AG04449 (cell line): ENCODE results near the gene ATP6V1C2.

Experiments used
- CTCF ChIA-PET: fragments of 350-600 bp; formaldehyde crosslinking; extraction: SDS; loops from one replicate; lab custom pipeline; 2021; ENCODE audit warnings: antibody characterized with exemption; lab: Yijun Ruan, JAX
- POLR2A ChIA-PET: fragments of 400-600, 350-600 bp; formaldehyde crosslinking; extraction: SDS; loops from one replicate; lab custom pipeline; 2020; ENCODE audit warnings: antibody characterized with exemption, inconsistent platforms; lab: Yijun Ruan, JAX
- DNase-seq: peaks from one replicate; pipeline ENCODE4 v3.0.0-alpha.2; 2010; ENCODE audit warnings: low read depth, low spot score
- H3K4me3 ChIP-seq: 2 replicates; pipeline ENCODE4 v1.5.1; 2011; ENCODE audit warnings: low read depth, mild to moderate bottlenecking, control low read depth, low read length
- TF ChIP-seq, protein P1 (sequence below): IDR thresholded peaks from one replicate; pipeline ENCODE4 v1.5.1; 2011; ENCODE audit warnings: mild to moderate bottlenecking, moderate library complexity, low read length, control low read depth, inconsistent platforms; ENCODE audit not compliant: insufficient read depth; ENCODE audit errors: missing control alignments

Gene ATP6V1C2

DNA sequence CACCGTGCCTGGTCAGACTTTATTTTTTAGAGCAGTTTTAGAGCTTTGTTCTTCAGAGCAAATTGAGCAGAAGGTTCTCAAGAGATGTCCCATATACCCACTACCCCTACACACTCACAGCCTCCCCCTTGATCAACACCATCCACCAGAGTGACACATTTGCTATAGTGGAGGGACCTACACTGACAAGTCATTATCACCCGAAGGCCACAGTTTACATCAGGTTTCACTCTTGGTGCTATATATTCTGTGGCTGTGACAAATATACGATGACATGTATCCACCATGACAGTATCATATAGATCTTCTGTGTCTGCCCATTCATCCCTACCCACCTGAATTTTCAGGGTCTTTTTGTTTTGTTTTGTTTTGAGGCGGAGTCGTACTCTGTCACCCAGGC is 15.4 kb upstream of the ATP6V1C2 start:
- H3K4me3 ChIP-seq = no peak overlapping the region
- CTCF ChIA-PET = no interaction called here
- POLR2A ChIA-PET = no interaction called here
- TF ChIP-seq, protein P1, sequence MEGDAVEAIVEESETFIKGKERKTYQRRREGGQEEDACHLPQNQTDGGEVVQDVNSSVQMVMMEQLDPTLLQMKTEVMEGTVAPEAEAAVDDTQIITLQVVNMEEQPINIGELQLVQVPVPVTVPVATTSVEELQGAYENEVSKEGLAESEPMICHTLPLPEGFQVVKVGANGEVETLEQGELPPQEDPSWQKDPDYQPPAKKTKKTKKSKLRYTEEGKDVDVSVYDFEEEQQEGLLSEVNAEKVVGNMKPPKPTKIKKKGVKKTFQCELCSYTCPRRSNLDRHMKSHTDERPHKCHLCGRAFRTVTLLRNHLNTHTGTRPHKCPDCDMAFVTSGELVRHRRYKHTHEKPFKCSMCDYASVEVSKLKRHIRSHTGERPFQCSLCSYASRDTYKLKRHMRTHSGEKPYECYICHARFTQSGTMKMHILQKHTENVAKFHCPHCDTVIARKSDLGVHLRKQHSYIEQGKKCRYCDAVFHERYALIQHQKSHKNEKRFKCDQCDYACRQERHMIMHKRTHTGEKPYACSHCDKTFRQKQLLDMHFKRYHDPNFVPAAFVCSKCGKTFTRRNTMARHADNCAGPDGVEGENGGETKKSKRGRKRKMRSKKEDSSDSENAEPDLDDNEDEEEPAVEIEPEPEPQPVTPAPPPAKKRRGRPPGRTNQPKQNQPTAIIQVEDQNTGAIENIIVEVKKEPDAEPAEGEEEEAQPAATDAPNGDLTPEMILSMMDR = no peak
- no peak for DNase-seq

DNA sequence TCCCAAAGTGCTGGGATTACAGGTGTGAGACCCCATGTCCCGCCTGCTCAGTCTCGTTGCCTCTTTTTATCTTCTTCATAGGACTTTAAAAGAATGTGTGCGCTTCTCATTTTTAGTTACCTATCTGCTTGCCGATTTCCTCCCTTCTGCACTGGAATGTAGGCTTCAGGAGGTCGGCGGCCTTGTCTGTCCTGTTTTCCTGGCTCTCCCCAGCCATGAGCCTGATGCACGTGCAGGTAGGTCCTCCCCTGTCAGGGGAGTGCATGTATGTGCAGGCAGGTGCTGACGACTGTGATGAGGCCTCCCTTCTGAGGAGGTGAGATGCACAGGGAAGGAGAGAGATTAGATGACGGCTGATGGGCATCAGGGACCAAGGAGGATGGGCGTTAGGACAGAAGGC is 13.6 kb upstream of the ATP6V1C2 start:
- ChIA-PET CTCF (interaction anchor here (0.6 kb wide), 1 partner anchor 125 kb away, joined by 3 read pairs; no protein-coding TSS in a partner anchor), POLR2A (no interaction called here)
- TF ChIP-seq, protein P1 = no peak
- no peak overlapping the region for H3K4me3 ChIP-seq
- DNase-seq = no peak

DNA sequence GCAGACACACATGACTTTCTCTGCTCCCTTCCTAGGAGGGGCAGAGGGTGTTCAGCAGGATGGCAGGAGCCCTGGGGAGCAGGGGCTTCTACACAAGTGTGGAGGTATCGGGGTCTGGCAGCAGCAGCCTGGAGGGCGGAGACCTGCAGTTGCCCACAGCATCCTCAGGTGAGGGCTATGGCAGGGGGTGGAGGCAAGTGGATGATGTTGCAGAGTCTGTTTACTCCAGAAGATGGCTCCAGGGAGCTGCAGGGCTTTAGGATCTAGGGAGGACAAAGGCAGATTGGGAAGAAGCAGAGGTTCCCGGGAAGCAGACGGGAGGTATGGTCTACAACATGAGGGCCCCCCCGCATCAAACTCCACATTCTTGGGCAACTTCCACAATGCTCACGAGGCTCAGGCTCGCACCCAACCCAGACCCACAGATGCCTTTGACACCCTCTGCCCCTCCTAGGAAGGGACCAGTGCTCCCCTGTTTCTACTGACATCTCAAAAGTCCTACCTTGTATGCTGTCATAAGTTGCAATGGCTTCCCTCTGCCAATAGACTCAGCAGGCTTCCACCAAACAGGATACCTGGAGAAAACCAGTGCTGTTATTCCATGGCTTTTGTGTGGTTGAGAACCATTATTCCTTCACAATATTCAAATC is 12.0 kb upstream of the ATP6V1C2 start:
- CTCF ChIA-PET = no interaction called here

DNA sequence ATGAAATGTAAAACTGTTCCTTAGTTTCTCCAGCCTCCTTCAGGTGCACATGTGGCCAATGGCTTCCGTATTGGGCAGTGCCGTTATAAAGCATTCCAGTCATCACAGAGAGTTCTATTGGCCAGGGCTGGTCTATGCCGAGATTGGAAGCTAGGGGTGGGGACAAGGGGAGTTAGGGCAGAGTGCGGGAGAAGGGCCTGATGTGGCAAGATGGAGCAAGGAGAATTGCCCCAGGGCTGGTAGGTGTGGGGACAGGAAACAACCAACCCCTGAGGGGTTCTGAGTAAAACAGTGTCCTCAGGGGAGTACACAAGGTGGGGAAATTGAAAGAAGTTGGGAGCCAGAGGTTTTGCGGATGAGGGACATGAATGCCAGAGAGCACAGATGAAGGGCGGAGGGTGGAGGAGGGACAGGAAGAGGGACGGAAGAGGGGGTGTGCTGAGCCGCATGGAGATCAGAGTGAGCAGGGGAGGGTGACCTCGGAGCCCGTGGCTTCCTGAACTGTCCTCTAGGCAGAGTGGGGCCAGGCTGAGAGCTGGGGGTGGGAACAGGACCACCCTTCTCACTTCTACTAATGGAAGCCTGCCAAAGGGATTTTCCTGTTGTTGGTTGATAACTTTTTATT is 9.1 kb upstream of the ATP6V1C2 start:
- ChIA-PET POLR2A (no interaction called here), CTCF (no interaction called here)
- DNase-seq = no peak
- H3K4me3 ChIP-seq = no peak overlapping the region
- TF ChIP-seq, protein P1 = no peak

More for the DNA sequence above, 12.0 kb upstream of the ATP6V1C2 start:
- POLR2A ChIA-PET = no interaction called here
- H3K4me3 ChIP-seq = no peak overlapping the region
- no peak for DNase-seq
- TF ChIP-seq, protein P1 = peak; percentile 33

DNA sequence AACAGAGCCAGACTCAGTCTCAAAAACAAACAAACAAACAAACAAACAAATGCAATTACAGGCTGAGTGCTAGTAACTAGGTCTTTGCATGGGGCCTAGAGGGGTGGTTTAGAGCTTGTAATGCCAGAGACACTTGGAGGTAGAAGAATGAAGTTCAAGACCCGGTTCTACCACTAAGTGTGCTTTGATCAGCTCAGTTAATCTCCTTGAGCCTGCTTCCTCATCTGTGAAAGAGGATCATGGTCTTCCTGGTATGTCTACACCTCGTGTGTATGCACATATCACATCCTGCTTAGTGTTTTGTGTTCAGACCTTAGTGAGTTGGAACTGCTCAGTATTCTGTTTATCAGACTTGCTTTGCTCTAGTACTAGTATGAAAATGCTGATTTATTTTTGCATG is 4.8 kb upstream of the ATP6V1C2 start:
- POLR2A ChIA-PET = no interaction called here
- CTCF ChIA-PET = no interaction called here
- no peak overlapping the region for H3K4me3 ChIP-seq
- TF ChIP-seq, protein P1 = no peak
- no peak for DNase-seq

DNA sequence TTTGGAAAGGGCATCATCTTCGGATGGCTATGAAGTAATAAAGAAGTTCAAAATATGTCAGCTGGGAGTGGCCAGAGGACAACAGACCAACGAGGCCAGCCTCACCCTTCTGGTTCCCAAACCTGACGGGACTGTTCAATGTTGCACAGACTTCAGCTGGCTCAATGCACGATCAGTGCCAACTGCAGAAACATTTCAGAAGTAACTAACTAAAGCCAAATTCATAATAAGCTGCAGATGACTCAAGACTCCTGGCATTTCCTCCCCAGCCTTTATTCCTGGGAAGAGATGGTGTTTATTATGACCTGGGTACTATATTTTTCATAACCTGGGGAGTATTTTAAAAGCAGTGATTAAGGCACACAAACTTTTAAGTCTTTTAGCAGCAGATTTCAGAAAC is 3.8 kb upstream of the ATP6V1C2 start:
- peak; percentile 29 for DNase-seq
- CTCF ChIA-PET = interaction anchor here (0.6 kb wide), 1 partner anchor 151 kb away, joined by 3 read pairs; no protein-coding TSS in a partner anchor
- TF ChIP-seq, protein P1 = no peak
- POLR2A ChIA-PET = no interaction called here
- H3K4me3 ChIP-seq = no peak overlapping the region
